ENCODE results near the gene SLC27A5.

GRCh38 chr19:58558623-58559274 is 47.0 kb upstream of the SLC27A5 start:
- TF ChIP-seq CTCF (conservative IDR thresholded peaks at IDR 0.05) (no peak), EZH2 (IDR thresholded peaks at IDR 0.05; ENCODE audit: low read depth) (no peak)

Data from PC-9 (cell line).